HG02763 (cell line): ENCODE results near the gene RTL1.

Source experiments
- ATAC-seq: cut with Tn5 transposase; IDR thresholded peaks from one replicate; pipeline ENCODE4 v1.9.1; 2021; ENCODE audit warnings: mild to moderate bottlenecking, moderate library complexity; ENCODE audit not compliant: unreplicated experiment

The RTL1 gene

DNA sequence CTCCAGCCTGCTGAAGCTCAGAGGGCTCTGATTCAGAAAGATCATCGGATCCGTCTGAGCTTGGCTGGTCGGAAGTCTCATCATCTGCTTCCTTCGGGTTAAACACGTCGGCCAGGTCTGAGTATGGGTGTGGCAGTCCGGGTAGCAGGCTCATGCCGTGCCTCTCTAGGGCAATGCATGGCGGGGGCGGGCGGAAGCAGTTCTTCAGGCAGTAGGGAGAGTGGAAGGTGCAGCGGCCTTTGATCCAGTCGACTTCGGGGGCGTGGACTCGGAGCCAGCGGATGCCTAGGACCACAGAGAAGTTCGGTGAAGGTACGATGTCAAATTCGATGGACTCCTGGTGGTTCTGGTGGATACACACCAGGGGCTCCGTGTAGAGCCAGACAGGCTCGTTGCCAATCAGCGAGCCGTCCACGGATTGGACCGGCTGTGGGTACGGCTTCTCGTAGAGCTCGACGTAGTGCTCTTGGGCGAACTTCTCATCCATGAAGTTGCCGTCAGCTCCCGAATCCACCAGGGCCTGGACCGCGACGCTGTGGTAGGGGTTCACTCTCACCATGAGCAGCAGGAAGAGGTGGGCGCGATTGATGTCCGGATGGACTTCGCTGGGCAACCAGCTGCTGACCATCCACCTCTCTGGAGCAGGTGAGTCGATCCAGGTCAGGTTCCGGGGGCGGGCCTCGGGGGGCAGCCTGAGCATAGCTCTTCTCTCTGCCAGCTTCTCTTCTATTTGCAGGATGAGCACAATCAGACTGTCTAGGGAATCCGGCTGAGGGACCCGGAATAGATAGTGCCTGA lies 20.3 kb downstream of the RTL1 start:
- ATAC-seq = no peak

DNA sequence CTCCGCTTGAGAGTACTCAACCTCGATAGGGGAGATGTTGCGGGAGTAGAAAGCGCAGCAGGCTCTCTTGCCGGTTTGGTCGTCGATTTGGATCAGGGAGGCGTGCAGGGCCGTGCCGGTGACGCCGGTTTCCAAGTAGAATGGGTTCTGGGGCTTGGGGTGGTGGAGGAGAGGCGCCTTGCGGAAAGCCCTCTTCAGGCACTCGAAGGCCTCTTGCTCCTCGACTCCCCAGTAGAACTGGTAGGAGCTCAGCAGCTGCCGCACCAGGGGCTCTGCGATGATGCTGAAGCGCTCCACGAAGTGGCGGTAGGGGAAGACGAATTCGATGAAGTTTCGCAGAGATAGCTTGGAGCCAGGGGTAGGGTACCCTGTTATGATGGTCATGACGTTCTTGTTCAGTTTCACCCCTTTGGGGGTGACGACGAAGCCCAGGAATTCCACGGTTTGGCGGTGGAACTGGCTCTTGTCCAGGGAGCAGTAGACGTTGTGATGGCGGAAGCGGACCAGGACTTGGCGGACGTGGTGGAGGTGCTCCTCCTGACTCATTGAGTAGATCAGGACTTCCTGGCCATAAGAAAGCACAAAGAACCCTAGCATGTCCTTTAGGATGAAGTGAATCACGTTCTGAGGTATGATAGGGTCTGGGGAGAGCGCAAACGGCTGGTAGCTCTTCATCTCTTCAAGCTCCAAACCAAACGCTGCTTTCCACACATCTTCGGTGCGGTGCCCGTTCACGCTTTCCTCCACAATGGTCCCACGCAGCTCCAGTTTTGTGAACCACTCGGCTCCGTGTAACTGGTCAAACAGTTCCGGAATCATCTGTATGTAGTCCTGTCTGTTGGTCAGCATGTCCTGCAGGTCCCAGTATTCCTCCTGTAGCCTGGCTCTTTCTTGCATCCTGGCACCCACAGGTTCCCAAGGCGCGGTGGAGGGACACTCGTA lies 21.2 kb downstream of the RTL1 start:
- no peak for ATAC-seq

DNA sequence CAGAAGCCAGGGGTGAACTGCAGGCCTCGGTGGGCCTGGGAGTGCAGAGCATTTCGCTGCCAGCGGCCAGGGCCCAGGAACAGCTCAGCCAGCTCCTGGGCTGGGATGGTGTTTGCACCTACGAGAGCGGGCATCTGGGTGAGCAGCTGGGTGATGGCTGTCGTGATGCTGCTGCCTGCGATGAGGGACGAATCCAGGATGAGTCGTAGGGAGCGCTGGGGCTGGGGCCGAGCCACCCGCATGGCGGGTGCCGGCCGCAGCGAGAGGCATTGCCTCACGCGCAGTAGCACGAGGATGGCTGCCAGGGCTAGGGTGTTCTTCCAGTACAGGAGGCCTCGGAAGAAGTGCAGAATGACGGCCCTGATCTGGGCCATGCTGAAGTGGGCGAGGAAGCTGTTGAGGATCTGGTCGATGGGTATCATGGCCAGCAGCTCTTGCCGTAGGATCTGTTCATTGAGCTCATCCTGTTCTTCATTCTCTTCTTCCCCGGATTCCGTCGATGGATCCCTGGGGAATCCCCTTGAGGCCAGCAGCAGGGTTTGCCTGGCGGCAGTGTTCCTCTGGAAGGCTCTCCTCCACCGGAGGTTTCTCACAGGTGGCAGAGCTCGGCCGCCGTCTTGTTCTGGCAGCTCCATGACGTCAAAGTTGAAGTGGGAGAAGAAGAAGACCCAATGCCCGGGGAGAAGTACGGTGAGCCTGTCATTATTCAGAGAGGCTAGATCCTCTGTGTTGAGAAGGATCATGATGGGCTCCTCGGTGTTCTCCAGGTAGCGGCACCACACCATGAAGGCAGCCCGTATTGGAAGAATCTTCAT lies 22.1 kb downstream of the RTL1 start:
- ATAC-seq = no peak

DNA sequence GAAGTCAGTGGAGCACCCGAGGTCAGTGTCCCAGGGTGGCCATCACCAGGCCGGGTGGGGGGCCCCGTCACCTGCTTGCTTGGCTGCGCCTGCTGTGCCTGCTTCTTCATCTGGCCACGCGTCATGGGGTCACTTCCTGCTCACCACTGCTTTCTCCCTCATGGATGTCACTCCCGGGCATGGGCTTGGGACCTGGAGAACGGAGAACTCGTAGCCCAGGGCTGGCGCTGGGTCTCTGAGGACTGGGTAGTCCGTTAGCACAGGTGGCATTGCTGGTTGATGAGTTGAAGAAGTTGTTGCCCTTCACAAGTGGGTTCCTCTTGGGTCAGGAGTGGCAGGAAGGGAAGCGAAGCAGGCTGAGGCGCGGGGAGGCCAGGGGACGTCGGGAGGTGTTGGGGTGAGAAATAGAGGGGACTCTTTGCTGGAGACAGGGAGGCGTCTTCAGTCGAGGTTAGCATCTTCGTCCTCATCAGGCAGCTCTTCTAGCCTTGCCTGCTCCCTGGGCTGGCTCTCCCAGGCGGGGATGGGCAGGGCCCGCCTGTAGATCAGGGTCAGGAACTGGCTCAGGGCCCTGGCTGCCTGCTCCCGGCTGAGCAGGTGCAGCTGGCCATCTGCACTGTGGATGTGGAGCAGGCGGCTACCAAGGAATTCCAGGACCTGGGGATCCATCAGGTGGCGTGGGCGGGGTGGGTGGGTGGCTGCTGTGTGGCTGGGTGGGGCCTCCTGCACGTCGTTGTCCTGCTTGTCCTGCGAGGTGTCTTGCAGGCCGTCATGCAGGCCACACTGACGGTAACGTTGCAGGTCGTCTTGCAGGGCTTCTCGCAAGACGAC lies 23.0 kb downstream of the RTL1 start:
- no peak for ATAC-seq

DNA sequence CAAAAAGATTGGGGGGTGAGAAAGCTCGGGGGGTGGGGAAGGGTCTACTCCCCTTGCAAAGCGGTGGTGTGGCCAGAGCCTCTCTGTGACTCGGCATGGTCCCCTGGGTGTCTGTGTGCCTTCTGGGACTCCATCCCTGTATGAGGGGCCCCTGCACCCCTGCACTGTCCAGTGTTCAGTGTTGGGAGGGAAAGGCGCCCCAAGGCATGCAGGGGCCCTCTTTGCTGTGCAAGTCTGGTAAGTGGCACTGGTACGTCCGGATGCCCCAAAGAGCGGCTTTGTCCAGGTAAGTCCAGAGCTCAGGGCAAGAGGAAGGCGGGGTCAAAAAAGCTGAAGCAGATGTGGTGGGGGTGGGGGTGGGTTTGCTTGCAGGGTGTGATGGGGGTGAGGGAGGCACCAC lies 23.7 kb downstream of the RTL1 start:
- no peak for ATAC-seq

DNA sequence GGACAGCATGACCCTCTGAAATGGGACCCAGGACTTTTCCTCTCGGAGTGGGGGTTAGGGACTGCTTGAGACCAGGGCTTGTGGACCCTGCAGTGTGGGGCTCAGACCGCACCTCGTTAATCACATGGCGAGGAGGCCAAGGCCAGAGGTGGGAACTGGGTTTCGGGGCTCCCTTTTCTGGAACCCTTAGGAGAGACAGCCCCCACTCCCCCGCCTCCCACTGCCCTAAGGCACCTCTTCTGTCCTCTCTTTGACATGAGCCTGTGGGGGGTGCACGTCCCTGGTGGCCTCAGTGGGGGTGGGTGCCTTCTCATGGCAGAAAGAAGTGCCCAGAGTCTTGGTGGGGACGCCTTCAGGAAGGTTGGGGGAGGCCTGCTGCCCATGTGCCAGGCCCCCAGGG lies 24.3 kb downstream of the RTL1 start:
- no peak for ATAC-seq

DNA sequence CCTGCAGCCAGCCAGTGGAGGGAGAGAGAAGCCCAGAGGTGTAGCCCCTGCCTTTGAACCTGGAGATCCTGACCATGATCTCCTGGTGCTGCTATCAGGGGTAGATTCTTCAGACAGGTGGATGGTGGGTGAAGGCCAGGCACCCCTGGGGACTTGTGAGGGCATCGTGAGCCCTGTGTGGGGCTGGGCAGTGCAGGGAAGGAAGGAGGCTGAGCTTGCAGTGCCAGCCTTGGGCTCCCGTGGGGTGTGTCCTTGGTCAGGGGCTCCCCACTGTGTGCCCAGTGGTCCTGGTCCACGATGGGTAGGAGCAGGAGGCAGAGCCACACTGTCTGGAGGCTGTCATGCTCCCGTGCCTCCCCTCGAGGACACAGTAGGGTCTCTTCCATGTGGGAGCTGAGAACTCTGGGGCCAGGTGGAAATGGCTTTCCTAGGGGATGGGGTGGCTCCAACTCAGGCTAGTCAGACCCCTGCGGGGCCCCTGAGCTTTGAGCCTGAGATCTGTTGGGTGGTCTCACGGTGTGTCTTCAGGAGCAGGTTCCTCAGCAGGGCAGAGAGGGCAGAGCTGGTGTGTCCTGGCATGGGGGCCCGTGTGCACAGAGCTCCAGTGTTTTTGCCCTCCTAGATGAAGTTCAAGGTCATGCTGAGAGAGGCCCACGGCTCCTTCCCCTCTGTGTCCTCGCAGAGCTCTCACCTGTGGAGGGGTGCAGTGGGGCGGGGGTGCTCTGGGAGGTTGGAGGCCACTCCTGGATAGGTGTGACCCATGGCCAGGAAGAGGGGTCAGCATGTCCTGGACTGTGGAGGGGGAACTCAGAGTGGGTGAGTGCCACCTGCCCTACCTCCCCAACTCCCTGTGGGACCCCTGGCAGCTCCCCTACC lies 25.0 kb downstream of the RTL1 start:
- ATAC-seq = no peak

DNA sequence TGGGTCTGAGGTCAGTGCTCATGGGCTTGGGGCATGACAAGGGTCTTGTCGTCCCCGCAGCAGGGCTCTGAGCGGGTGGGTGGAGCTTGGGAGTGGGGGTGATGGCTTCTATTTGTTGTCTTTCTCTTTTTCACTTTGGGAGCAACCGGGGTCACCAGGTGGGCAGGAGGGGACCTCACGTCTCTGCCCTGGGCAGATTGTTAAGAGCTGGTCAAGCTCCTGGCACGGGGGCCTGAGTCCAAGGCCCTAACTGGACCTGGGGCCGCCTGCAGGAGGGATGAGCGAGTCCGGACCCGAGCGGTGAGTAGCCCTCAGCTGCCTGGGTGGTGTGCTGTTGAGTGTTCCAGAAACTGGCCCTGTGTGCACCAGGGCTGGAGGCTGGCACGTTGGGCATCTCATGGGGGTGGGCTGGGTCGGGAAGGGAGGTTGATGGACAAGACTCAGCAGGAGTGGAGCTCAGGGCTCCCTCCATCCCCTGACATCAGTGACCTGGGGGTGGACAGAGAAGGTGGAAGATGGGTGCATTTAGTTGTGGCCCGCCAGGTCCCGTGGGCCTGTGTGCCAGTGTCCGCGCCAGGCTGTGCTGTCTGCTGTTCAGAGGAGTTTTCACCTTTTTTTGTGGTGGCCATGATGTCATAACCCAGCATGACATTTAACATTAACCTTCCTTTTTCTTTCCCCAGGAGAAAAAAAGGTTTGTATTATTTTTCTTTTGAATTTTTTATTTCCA lies 27.5 kb downstream of the RTL1 start:
- ATAC-seq = no peak

DNA sequence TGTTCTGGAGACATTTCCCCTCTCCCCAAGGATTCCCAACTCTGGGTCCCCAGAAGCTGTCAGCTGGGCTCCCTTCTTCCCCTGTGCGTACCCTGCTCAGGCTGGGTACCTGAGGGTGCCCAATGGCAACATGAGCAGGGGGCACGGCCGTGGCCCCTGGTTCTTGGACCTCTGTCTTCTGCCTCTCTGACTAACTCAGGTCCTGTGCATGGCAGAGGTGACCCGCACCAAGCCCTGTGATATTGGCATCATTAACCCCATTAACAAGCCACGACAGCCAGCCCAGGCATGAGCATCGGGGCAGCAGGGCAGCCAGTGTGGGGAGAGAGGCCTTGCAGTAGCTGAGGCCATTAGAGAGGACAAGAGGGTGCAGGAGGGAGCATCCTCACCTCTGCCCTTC lies 28.4 kb downstream of the RTL1 start:
- ATAC-seq = no peak

DNA sequence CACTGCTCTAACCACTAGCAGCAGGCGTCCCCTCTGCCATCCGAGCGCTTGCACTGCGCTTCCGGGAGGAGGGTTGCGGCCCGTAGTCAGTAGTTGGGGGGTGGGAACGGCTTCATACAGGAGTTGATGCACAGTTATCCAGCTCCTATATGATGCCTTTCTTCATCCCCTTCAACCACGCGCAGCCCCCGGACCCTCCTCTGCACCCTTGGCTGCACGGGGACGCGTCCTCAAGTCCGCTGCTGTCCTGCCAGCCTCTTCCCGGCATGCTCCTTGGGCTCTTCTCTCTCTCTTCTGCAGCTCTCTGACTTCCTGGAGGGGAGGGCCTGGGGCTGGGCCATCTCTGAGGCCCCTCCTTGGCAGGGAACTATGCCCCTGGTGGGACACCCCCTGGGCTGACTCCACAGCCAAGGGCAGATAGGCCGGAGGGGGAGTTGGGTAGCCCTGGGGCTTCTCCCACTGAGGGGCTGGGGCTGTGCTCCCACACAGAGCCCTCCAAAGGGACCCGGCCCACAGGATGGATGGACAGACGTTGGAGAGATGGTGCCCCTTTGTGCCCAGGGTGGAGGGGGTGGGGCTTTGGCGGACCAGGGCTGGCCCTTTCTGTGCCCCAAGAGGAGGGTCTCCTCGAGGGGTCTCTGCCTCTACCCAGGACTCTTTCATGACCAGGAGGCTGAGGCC lies 29.0 kb downstream of the RTL1 start:
- ATAC-seq = no peak

DNA sequence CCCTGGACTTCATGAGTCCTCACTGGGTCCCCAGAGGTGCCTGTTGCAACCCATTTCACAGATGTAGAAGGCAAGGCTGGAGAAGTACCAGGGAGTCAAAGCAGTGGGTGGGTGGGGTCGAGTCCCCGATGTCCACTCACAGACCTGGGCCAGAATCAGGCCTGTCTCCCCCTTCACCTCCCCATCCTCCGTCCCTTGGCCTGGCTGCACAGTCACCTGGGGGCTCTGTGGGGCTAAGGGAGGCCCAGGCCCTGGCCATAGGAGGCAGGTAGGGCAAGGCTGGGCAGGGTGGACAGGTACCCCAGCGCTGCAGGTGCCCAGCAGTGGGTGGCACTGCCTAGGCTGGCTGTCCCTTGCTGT lies 29.5 kb downstream of the RTL1 start:
- ATAC-seq = no peak

DNA sequence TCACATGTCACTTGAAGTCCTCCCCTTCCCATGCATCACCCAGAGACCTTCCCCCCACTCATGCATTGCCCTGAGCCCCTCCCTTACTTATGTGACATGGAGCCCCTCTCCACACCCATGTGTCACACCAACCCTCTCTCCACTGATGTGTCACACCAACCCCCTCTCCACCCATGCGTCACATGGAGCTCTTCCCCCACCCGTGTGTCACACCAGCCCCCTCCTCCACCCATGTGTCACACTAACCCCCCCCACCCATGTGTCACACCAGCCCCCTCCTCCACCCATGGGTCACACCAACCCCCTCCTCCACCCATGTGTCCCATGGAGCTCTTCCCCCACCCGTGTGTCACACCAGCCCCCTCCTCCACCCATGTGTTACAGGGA lies 30.4 kb downstream of the RTL1 start:
- no peak for ATAC-seq

DNA sequence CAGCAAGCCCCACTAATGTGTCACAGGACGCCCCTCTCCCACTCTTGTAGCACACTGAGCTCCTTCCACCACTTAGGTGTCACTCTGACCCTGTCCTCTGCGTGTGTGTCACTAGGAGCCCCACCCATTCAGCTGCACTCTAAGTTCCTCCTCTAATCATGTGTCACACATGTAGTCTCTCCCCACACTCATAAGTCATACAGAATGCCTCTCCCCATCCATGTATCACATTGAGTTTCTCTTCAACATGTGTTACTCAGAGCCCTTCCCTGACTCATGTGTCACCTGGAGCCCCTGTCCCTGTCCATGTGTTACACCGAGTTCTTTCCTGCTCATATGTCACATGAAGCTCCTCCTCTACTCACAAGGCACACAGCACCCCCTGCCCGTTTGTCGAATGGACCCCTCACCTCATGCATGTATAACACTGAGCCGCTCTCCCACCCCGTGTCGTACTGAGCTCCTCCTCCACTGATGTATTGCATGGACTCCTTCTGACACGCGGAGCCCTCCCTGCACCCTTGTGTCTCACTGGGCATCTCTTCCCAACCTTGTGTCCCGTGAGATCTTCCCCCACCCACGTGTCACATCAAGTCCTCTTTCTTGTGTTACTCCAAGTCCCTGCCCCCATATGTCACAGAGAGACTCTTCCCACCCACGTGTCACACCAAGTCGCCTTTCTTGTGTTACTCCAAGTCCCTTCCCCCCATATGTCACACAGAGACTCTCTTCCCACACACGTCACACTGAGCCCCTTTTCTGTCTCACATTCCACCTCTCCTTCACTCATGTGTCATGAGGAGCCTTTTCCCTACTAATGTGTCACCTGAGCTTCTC lies 31.0 kb downstream of the RTL1 start:
- ATAC-seq = no peak

DNA sequence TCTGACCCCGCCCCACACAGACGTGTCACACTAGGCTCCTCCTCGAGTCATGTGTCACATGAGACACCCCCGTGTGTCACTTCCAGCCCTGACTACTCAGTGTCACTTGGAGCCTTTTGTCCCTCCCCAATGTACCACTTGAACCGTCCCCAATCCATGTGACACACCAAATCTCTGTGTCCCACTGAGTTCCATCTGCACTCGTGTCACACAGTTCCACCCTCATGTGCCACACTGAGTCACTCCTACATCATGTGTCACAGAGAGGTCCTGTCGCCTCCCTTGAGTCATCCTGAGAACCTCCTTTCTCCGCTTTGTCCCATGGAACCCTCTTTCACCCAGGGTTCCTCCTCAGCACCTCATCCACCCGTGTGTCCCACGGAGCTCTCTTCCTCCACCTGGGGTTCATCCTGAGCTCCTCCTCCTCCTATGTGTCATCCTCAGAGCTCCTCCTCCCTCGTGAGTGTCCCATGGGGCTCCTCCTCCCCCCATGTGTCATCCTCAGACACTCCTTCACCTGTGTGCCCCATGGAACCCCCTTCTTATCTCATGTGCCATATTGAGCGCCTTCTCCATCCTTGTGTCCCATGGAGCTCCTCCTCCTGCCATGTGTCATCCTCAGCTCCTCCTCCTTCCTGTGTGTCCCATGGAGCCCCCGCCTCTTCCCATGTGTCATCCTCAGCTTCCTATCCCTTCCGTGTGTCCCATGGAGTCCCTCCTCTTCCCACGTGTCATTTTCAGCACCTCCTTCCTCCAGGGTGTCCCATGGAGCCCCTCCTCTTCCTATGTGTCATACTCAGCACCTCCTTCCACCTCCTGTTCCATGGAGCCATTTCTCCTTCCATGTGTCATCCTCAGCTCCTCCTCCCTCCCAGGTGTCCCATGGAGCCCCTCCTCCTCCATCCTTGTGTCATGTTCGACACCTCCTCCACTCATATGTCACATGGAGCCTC lies 32.0 kb downstream of the RTL1 start:
- no peak for ATAC-seq

DNA sequence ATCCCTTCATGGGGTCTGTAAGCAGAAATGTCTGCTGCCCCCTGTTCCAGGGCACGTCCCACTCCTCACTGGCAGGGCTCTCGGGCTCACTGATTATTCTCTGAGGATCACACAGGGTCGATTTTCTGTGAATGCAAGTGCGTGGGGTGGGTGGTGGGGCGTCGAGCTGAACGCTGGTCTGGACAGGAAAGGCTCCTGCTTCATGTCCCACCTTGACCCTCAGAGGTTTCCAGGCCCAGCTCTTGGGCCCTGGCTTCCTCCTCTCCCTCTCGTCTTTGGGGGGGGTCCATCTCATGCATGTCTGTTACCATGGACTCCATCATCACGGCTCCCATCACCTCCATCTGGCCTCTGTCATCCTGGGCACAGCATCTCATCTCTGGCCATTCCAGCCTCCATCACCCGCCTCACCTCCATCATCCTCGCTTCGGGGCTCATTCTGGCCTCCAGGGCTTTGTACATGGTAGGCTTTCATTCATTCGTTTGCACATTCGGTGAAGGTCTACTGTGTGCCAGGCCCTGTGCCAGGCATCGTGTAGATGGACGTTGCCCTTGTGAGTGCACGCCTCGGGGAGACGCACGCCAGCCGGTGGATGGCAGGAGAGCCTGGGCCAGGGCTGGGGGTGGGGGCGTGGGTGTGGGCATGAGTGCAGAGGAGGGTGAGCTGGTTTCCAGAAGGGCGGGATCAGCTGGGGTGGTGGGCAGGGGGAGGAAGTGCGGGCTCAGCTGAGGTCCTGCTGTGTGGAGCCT lies 34.7 kb downstream of the RTL1 start:
- no peak for ATAC-seq
